Panc1 (cell line): Measurements from ENCODE around the gene CIBAR2.

Experiments used
- CTCF ChIP-seq: fragments of 450-650 bp; IDR thresholded peaks from 2 replicates; pipeline ENCODE4 v1.5.1; 2017; ENCODE audit warnings: mild to moderate bottlenecking
- POLR2AphosphoS5 ChIP-seq: IDR thresholded peaks from 2 replicates; pipeline ENCODE4 v1.6.1; 2012; ENCODE audit warnings: mild to moderate bottlenecking, low read depth, low read length, moderate library complexity
- REST ChIP-seq, 2 experiments: IDR thresholded peaks; 2 replicates each; pipeline ENCODE4 v1.6.1; 2011 to 2012; ENCODE audit warnings: low read depth in 2 of 2, control low read depth in 1 of 2, low read length in 1 of 2, mild to moderate bottlenecking in 1 of 2, moderate library complexity in 1 of 2; ENCODE audit not compliant: insufficient read depth in 1 of 2
- SIN3A ChIP-seq: IDR thresholded peaks from 2 replicates; pipeline ENCODE4 v1.6.1; 2012; ENCODE audit warnings: low read depth, mild to moderate bottlenecking, low read length, moderate library complexity, borderline replicate concordance; ENCODE audit not compliant: insufficient read depth

- TF ChIP-seq CTCF (no peak), SIN3A (no peak), REST (IDR thresholded peaks at IDR 0.05; ENCODE audit: insufficient read depth in 1 of 2, low read depth in 2 of 2, low read length in 1 of 2) (no peak), POLR2AphosphoS5 (no peak)
Measured at GRCh38 chr16:85105475-85105874, 6.8 kb downstream of the CIBAR2 start.
